HL-60 (cell line): ENCODE results near the gene PRKAB2.
"Not testable (repeated sequence)": the region's sequence is repeated elsewhere in the genome, so short reads cannot be mapped to it uniquely, and the experiment has no call there.

Experiments used
- GABPA ChIP-seq: IDR thresholded peaks from 2 replicates; pipeline ENCODE4 v1.6.1; 2012; ENCODE audit warnings: low read depth
- POLR2AphosphoS5 ChIP-seq: IDR thresholded peaks from 2 replicates; pipeline ENCODE4 v1.6.1; 2012; ENCODE audit warnings: low read depth
- REST ChIP-seq: IDR thresholded peaks from 2 replicates; pipeline ENCODE4 v1.6.1; 2012; ENCODE audit warnings: low read depth; ENCODE audit not compliant: insufficient replicate concordance
- SPI1 ChIP-seq: IDR thresholded peaks from 2 replicates; pipeline ENCODE4 v1.6.1; 2012; ENCODE audit warnings: low read depth, mild to moderate bottlenecking, borderline replicate concordance
- TF ChIP-seq, protein P1 (sequence below): IDR thresholded peaks from one replicate; pipeline ENCODE4 v1.5.1; 2011; ENCODE audit warnings: low read length, control low read depth, inconsistent platforms; ENCODE audit not compliant: insufficient read depth

DNA sequence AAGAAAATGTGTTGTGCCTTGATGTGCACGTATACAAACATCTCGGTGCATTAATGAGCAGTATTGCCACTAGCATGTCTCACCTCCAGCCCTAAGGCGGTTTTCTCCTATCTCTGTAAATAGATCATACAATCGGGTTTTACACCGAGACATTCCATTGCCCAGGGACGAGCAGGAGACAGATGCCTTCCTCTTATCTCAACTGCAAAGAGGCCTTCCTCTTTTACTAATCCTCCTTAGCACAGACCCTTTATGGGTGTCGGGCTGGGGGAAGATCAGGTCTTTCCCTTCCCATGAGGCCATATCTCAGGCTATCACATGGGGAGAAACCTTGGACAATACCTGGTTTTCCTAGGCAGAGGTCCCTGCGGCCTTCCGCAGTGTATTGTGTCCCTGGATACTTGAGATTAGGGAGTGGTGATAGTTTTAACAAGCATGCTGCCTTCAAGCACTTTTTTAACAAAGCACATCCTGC is 65.8 kb downstream of the PRKAB2 start:
- TF ChIP-seq, protein P1, sequence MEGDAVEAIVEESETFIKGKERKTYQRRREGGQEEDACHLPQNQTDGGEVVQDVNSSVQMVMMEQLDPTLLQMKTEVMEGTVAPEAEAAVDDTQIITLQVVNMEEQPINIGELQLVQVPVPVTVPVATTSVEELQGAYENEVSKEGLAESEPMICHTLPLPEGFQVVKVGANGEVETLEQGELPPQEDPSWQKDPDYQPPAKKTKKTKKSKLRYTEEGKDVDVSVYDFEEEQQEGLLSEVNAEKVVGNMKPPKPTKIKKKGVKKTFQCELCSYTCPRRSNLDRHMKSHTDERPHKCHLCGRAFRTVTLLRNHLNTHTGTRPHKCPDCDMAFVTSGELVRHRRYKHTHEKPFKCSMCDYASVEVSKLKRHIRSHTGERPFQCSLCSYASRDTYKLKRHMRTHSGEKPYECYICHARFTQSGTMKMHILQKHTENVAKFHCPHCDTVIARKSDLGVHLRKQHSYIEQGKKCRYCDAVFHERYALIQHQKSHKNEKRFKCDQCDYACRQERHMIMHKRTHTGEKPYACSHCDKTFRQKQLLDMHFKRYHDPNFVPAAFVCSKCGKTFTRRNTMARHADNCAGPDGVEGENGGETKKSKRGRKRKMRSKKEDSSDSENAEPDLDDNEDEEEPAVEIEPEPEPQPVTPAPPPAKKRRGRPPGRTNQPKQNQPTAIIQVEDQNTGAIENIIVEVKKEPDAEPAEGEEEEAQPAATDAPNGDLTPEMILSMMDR, result not testable (repeated sequence)
- TF ChIP-seq REST, POLR2AphosphoS5, GABPA: not testable (repeated sequence)
- peak; percentile 72; the same call in 1 of the 2 replicates for TF ChIP-seq SPI1
